ENCODE results near the gene CACNA2D4.

Gene CACNA2D4

DNA sequence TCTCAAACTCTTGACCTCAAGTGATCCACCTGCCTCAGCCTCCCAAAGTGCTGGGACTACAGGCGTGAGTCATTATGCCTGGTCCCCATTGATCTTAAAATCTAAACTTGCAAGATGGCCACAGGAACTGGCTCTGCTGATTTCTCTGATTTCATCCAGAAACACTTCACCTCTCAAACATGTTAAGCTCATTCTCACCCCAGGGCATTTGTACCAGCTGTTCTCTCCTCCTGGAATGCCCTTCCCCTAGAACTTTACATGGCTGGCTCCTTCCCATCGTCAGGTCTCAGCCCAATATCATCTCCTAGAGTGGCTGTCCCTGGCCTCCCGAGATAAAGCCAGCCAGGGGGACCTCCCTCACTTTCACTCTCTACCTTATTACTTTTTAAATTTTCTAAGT, 103.3 kb downstream of the CACNA2D4 start:
- DNase-seq (ENCODE audit: low spot score) = no peak

- no peak for DNase-seq (ENCODE audit: low spot score)
Observed at GRCh38 chr12:1814266-1814665, 104.2 kb downstream of the CACNA2D4 start.

DNA sequence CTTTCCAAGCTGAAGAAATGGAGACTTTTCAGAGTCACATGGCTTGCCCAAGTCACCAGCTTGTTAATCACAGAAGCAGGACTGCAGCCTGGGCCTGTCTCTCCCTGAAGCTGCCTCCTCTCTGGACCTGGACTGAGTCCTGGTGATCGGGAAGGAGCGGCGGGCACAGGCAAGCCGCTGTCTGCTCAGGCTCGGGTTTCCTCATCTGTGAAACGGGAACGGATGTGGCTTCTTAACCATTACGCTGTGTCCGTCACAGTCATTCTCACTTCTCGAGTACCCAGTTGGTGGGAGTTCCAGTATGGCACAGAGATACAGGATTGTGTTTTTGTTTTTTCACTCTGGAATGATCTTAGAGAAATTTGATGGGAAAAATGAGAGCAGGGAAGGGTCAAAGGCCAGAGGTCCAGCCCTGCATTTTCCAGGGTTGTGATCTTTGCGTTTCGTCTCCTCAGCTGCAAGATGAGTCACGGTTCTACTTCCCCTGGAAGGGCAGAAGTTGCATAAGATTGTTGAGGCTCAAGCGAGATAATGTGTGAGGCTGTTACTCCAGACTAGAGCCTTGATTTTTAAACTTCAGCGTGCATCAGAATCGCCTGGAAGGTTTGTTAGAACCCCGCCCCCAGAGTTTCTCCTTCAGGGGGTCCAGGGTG, 105.7 kb downstream of the CACNA2D4 start:
- peak; percentile 61 for DNase-seq (ENCODE audit: low spot score)

DNA sequence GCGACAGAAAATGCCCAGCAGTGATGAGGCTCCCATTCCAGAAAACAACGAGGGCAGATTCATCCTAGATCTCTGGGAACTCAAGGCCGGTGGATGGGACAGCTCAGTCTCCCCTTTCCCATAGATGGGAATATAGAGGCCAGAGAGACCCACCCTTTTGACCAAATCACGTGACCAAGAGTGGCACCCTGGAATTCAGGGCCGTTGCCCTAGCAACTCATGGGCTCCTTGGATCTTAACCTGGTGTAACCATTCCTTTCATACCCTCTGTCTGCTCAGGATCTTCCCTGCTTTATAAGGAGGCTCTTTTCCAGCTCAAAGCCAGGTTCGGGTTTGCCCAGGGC, 106.5 kb downstream of the CACNA2D4 start:
- no peak for DNase-seq (ENCODE audit: low spot score)

DNA sequence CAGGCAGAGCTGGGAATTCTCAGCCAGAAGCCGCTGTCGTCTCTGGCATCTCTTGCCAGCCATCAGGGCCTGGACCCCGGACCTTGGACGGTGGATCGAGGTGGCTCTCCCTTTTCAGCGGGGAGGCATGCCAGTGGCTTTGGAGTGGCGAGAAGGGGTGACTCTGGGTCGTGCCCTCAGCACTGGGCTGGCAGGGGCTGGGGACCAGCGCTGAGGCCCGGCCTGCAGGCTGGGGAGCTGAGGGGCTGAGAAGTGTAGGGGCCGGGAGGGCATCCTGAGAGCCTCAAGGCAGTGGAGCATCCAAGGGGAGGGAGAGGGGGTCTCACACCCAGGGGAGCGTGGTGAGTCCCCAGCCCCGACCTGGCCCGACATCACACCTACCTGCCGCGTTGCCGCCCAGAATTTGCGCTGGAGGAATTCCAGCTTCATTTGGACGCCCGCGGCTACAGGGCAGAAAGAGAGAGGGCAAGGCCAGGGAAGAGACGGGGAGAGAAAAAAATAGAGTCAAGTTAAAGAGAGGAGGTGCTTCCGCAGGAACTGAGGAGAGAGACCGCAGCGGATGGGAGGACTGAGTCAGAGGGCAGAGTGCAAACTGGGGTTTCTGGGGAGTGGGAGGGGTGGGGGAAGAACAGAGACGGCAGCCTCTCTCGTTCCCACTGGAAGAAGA, 107.0 kb downstream of the CACNA2D4 start:
- DNase-seq (ENCODE audit: low spot score) = peak; percentile 98

- DNase-seq (ENCODE audit: low spot score) = no peak
Observed at GRCh38 chr12:1810931-1811280, 107.5 kb downstream of the CACNA2D4 start.

GRCh38 chr12:1810201-1810930, 108.1 kb downstream of the CACNA2D4 start:
- peak; percentile 68 for DNase-seq (ENCODE audit: low spot score)

DNA sequence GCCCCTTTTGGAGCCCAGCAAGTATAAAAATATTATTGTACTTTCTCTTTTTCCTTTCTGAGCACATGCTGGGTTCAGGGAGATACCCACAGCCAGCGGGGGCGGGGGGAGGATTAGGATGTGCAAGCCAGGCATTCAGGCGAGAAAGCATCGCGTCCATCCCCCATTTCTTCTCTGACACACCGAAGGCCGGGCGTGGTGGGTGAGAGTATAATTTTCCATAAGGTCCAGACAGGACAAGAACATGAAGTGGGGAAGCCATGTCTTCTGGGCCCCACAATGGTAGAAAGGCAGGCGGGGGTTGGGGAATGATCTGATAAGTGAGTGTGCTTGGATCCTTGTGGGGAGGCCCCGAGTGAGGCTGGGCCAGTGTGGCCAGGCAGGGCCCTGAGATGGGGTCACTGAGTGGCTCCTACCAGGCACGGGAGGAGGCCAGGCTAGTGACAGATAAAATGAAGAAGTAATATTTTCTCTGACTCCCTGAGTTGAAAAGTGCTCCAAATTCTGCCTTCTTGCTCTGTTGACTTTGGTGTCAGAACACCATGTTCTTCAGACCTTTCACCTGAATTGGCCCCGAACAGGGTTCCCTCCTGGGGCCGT, 108.8 kb downstream of the CACNA2D4 start:
- no peak for DNase-seq (ENCODE audit: low spot score)

DNA sequence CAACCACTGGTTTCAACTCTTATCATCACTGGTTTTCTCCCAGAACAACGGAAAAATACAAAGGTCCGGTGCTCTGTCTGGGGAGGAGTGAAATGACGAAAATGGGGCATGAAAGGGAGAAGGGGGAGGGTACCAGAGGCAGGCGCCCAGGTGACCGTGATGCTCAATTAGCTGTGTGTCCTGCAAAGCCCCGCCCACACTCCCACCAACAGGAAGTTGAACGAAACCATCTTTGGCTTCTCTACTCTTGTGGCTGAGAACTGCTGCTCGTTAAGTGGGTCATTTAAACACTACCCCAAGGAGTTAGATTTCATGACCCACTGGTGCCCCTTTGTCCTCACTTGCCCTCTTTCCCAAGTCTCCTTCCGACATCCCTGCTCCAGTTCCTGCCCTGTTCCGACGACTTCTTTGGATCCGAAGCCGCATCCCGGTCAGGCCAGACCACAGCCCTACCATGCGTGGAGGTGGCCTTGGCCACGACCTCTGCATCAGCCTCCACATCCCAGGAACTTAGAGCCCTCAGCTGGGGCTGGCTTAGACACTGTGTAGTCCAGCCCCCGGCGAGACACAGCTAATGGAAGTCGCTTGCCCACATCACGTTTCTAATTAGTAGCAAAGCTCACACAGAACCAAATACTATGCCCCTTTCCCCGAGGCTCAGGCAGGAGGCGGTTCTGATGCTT, 109.5 kb downstream of the CACNA2D4 start:
- DNase-seq (ENCODE audit: low spot score) = no peak

GRCh38 chr12:1808036-1808797, 110.2 kb downstream of the CACNA2D4 start:
- DNase-seq (ENCODE audit: low spot score) = no peak

DNA sequence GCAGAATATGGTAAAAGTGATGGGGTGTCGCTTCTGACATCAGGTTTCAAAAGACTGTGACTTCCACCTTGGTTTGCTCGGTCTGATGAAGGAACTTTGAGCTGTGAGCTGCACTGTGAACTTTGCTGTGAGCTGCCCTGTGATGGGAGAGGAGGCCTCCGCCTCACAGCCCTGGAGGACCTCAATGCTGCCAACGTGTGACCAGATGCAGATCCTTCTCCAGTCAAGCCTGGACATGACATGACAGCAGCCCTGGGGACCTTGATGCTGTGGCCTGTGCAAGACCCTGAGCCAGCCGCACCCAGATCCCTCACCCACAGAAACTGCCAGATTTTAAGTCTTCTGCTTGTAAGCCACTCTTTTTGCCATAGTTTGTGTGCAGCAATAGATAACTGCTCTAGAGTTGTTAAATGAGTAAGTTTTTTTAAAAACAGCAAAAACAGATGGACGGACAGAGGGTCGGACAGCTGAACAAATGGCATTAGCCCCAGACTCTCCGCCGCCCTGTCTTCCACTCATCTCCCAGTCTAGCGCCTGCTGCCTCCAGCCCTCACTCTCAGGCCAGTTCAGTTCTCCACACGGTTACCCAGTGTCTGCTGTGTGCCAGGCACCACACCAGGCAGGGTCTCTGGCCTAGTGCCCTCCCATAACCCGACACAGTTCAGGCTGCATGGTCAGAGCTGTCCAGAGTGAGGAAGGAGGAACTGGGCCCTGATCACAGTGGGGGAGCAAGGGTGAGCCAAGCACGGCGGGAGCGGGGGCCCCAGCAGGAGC, 111.2 kb downstream of the CACNA2D4 start:
- DNase-seq (ENCODE audit: low spot score) = no peak

DNA sequence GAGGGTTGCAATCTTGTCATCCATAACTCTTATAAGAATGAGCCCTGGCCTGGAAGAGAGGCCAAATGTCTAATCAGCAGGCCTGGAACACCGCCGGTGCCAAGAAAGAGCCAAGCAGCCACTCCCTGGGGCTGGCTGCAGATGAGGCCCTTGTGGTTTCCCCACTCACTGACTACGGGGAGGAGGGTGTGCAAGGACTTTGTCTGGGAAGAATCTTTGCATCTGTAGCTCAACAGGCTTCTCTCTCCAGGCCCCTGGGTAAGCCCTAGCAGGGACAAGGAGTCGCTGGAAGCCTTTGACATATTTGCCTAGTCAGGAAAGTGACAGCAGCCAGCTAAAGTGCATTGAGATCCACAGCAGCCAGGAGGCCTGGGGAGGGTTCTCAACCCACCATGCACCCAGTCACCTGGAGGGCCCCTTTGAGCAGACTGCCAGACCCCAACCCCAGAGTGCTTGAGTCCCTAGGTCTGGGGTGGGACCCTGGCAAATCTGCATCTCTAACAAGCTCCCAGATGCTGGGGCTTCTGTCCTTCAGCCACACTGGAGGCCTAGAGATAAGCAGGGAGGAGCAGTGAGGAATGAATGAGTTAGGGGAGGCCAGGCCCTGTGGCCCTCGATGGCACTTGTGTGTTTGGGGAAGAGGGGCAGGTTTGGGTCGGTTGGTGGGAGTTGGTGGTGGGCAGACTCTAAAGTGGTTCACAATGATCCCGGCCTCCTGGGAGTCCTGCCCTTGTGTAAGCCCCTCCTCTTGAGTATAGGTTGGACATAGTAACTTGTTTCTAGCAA, 112.0 kb downstream of the CACNA2D4 start:
- DNase-seq (ENCODE audit: low spot score) = no peak

GRCh38 chr12:1805441-1806081, 112.9 kb downstream of the CACNA2D4 start:
- DNase-seq (ENCODE audit: low spot score) = no peak

- DNase-seq (ENCODE audit: low spot score) = peak; percentile 88
Observed at GRCh38 chr12:1804545-1805332, 113.7 kb downstream of the CACNA2D4 start.

GRCh38 chr12:1803736-1804135, 114.7 kb downstream of the CACNA2D4 start:
- no peak for DNase-seq (ENCODE audit: low spot score)

GRCh38 chr12:1801303-1801975, 117.0 kb downstream of the CACNA2D4 start:
- no peak for DNase-seq (ENCODE audit: low spot score)

DNA sequence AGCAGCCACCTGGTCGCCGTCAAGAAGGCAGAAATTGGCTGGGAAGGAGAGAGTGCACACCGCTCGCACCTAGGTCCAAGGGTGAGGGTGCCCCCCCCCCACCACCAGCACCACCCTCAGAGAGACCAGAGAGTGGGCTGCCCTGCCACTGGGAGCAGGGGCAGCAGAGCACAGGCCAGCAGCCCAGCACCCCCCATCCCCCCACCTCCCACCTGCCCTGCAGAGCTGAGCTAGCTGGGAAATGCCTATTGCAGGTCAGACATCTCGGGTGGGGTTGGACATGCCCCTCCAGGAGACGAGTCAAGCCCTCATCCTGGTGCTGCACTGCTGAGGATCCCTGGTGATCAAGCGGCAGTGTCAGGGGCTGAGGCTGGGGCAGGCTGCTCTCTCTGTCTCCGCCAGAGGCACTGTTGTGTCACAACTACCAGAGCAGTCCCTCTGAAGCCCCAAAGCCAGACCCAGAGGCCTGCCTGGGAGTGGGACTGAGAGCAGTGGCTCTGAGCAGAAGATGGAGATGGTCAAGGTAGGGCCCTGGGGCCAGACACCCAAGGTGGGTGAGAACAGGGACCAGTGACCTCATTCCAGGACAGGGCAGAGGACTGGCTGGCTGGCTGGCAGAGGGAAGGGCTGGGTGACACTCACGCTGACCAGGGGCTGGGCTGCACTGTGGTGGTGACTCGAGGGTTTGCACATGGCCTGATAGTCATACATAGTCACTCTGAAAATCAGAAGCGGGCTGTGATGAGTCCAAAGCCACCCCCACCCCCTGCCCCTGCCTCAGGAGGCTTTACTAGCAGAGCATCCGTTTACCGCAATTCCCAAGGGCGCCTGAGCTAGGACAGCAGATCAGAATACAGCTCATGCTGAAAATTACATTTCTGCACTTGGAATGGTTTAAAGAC, 117.8 kb downstream of the CACNA2D4 start:
- DNase-seq (ENCODE audit: low spot score) = no peak

All from SW480 (cell line).